ENCODE data around the gene RNF14.

The RNF14 gene

GRCh38 chr5:142000173-142000572, 31.3 kb downstream of the RNF14 start:
- Histone ChIP-seq H2AFZ (ENCODE audit: low read length) (no peak overlapping the region), H3K9me2 (replicated peaks; ENCODE audit: low read depth, low read length) (no peaks in the 10 kb centered on the region), H3K27me3 (ENCODE audit: insufficient read depth, low read length, poor library complexity, severe bottlenecking) (no peaks in the 10 kb centered on the region), H3K4me1 (ENCODE audit: insufficient read depth, low read length, poor library complexity, severe bottlenecking) (no peaks in the 10 kb centered on the region), H3K4me3 (ENCODE audit: low read length, poor library complexity, severe bottlenecking) (no peak overlapping the region), H3K36me3 (ENCODE audit: insufficient read depth, low read length) (no peaks in the 10 kb centered on the region), H3K9ac (ENCODE audit: low read depth, low read length, poor library complexity, severe bottlenecking) (no peak overlapping the region), H3F3A (ENCODE audit: low read depth) (no peaks in the 10 kb centered on the region), H3K9me3 (ENCODE audit: insufficient read depth, low read depth, low read length) (no peaks in the 10 kb centered on the region), H3K4me2 (ENCODE audit: low read depth, low read length, poor library complexity, severe bottlenecking) (no peak overlapping the region), H4K20me1 (ENCODE audit: insufficient read depth, low read length, poor library complexity, severe bottlenecking) (no peaks in the 10 kb centered on the region), H3K79me2 (ENCODE audit: insufficient read depth, low read length) (no peaks in the 10 kb centered on the region)
- TF ChIP-seq EZH2phosphoT487 (IDR thresholded peaks at IDR 0.05; ENCODE audit: borderline replicate concordance) = no peak
- TF ChIP-seq CTCF (conservative IDR thresholded peaks at IDR 0.05; ENCODE audit: low read length) = no peak

GRCh38 chr5:142000704-142001484, 32.0 kb downstream of the RNF14 start:
- no peak overlapping the region for H2AFZ ChIP-seq (ENCODE audit: low read length)
- no peaks in the 10 kb centered on the region for H3K4me1 ChIP-seq (ENCODE audit: insufficient read depth, low read length, poor library complexity, severe bottlenecking)
- no peak overlapping the region for H3K9ac ChIP-seq (ENCODE audit: low read depth, low read length, poor library complexity, severe bottlenecking)
- H3K9me3 ChIP-seq (ENCODE audit: insufficient read depth, low read depth, low read length) = no peaks in the 10 kb centered on the region
- TF ChIP-seq CTCF (conservative IDR thresholded peaks at IDR 0.05; ENCODE audit: low read length) (peak; percentile 64), EZH2phosphoT487 (IDR thresholded peaks at IDR 0.05; ENCODE audit: borderline replicate concordance) (no peak)
- H3K9me2 ChIP-seq (replicated peaks; ENCODE audit: low read depth, low read length) = no peaks in the 10 kb centered on the region
- no peaks in the 10 kb centered on the region for H3K36me3 ChIP-seq (ENCODE audit: insufficient read depth, low read length)
- H3K79me2 ChIP-seq (ENCODE audit: insufficient read depth, low read length) = no peaks in the 10 kb centered on the region
- no peaks in the 10 kb centered on the region for H3K27me3 ChIP-seq (ENCODE audit: insufficient read depth, low read length, poor library complexity, severe bottlenecking)
- H3F3A ChIP-seq (ENCODE audit: low read depth) = no peaks in the 10 kb centered on the region
- no peaks in the 10 kb centered on the region for H4K20me1 ChIP-seq (ENCODE audit: insufficient read depth, low read length, poor library complexity, severe bottlenecking)
- no peak overlapping the region for H3K4me3 ChIP-seq (ENCODE audit: low read length, poor library complexity, severe bottlenecking)
- no peak overlapping the region for H3K4me2 ChIP-seq (ENCODE audit: low read depth, low read length, poor library complexity, severe bottlenecking)

GRCh38 chr5:142003266-142003800, 34.4 kb downstream of the RNF14 start:
- Histone ChIP-seq H3K4me3 (ENCODE audit: low read length, poor library complexity, severe bottlenecking) (no peak overlapping the region), H3K4me1 (ENCODE audit: insufficient read depth, low read length, poor library complexity, severe bottlenecking) (peaks cover 6% of the 10 kb centered on the region), H3K9ac (ENCODE audit: low read depth, low read length, poor library complexity, severe bottlenecking) (no peak overlapping the region), H3K79me2 (ENCODE audit: insufficient read depth, low read length) (no peaks in the 10 kb centered on the region), H3F3A (ENCODE audit: low read depth) (no peaks in the 10 kb centered on the region), H2AFZ (ENCODE audit: low read length) (no peak overlapping the region), H3K9me3 (ENCODE audit: insufficient read depth, low read depth, low read length) (no peaks in the 10 kb centered on the region), H3K27me3 (ENCODE audit: insufficient read depth, low read length, poor library complexity, severe bottlenecking) (no peaks in the 10 kb centered on the region), H3K36me3 (ENCODE audit: insufficient read depth, low read length) (no peaks in the 10 kb centered on the region), H3K4me2 (ENCODE audit: low read depth, low read length, poor library complexity, severe bottlenecking) (no peak overlapping the region), H3K9me2 (replicated peaks; ENCODE audit: low read depth, low read length) (no peaks in the 10 kb centered on the region), H4K20me1 (ENCODE audit: insufficient read depth, low read length, poor library complexity, severe bottlenecking) (no peaks in the 10 kb centered on the region)
- TF ChIP-seq CTCF (conservative IDR thresholded peaks at IDR 0.05; ENCODE audit: low read length) (no peak), EZH2phosphoT487 (IDR thresholded peaks at IDR 0.05; ENCODE audit: borderline replicate concordance) (no peak)
